HepG2 (cell line): ENCODE data around the gene DDAH1. TPM values are rescaled to one million over a fixed set of nuclear protein-coding genes. Genes with fewer than 3 reads are reported as not detected.

Experiments used
- ATAC-seq: fragments of 200-7000 bp; cut with Tn5 transposase; 3 replicates; pipeline ENCODE4 v1.9.1; 2020; ENCODE audit warnings: mild to moderate bottlenecking, moderate library complexity
- BruUV-seq: library from RNA; stranded (reverse); fragments of 400-500 nt; replicated peaks from 2 replicates; lab custom pipeline; 2021; lab: Mats Ljungman, UMichigan
- CTCF ChIA-PET: fragments of 300-600 bp; formaldehyde crosslinking; extraction: SDS; loops from one replicate; lab custom pipeline; 2021; ENCODE audit warnings: low total read pairs, inconsistent platforms, low intra/inter-chr PET ratio; lab: Yijun Ruan, JAX
- POLR2A ChIA-PET: fragments of 350-600 bp; sonication (Branson Sonifier 250); formaldehyde crosslinking; loops from one replicate; lab custom pipeline; 2020; ENCODE audit warnings: antibody characterized with exemption, inconsistent platforms; lab: Yijun Ruan, JAX
- DNase-seq: peaks from one replicate; pipeline ENCODE4 v3.0.0-alpha.2; 2015; ENCODE audit warnings: low spot score
- FAIRE-seq: peaks from 3 replicates; lab custom pipeline; 2011; peaks lifted over from hg19 to GRCh38; lab: Jason Lieb, UNC
- H2AFZ ChIP-seq: one replicate; pipeline ENCODE4 v1.6.1; 2011; ENCODE audit warnings: low read length, inconsistent platforms
- H3K27ac ChIP-seq: fragments of 300-600 bp; 3 replicates; pipeline ENCODE4 v1.8.0; 2011; ENCODE audit warnings: mixed run types, mild to moderate bottlenecking, mixed read lengths, low read length, inconsistent platforms; ENCODE audit not compliant: insufficient read depth; ENCODE audit errors: extremely low read length
- H3K27me3 ChIP-seq, 2 experiments: fragments of 200-600 bp in 1 of 2; 2 replicates in 1 of 2; 3 replicates in 1 of 2; pipeline versions ENCODE4 v1.6.0 to v1.8.0; 2011; ENCODE audit warnings: low read length in 2 of 2, mild to moderate bottlenecking in 2 of 2, moderate library complexity in 2 of 2, inconsistent platforms in 1 of 2; ENCODE audit not compliant: insufficient read depth in 2 of 2, control insufficient read depth in 1 of 2
- H3K36me3 ChIP-seq, 2 experiments: fragments of 200-600 bp in 1 of 2; replicated peaks in 1 of 2; 2 replicates in 1 of 2; 3 replicates in 1 of 2; pipeline versions ENCODE4 v1.5.1 to v1.8.0; 2011; ENCODE audit warnings: low read length in 2 of 2, inconsistent platforms in 1 of 2; ENCODE audit not compliant: insufficient read depth in 2 of 2, control insufficient read depth in 1 of 2
- H3K4me1 ChIP-seq: 2 replicates; pipeline ENCODE4 v1.5.1; 2012; ENCODE audit warnings: low read length, inconsistent platforms; ENCODE audit not compliant: insufficient read depth
- H3K4me2 ChIP-seq: 2 replicates; pipeline ENCODE4 v1.6.0; 2011; ENCODE audit warnings: low read depth, low read length, inconsistent platforms
- H3K4me3 ChIP-seq, 3 experiments: fragments of 200-600 bp in 1 of 3; sonication (generic), shearing (Covaris generic) in 1 of 3; replicated peaks in 1 of 3; 2 replicates each; pipeline ENCODE4 v1.5.1; 2011 to 2016; ENCODE audit warnings: low read length in 3 of 3, inconsistent platforms in 2 of 3, low read depth in 2 of 3, mild to moderate bottlenecking in 2 of 3, control low read depth in 1 of 3, mixed read lengths in 1 of 3; ENCODE audit not compliant: insufficient read depth in 1 of 3
- H3K79me2 ChIP-seq: one replicate; pipeline ENCODE4 v1.6.1; 2011; ENCODE audit warnings: low read length, inconsistent platforms; ENCODE audit not compliant: insufficient read depth
- H3K9ac ChIP-seq: 2 replicates; pipeline ENCODE4 v1.6.0; 2011; ENCODE audit warnings: mild to moderate bottlenecking, low read depth, low read length, inconsistent platforms; ENCODE audit not compliant: insufficient read depth
- H3K9me3 ChIP-seq: 2 replicates; pipeline ENCODE4 v1.5.1; 2012; ENCODE audit warnings: mild to moderate bottlenecking, low read length
- H4K20me1 ChIP-seq: 2 replicates; pipeline ENCODE4 v1.6.0; 2011; ENCODE audit warnings: inconsistent platforms, mild to moderate bottlenecking, low read length, moderate library complexity; ENCODE audit not compliant: insufficient read depth
- CREB1 ChIP-seq, 2 experiments: fragments of 450-650 bp in 1 of 2; IDR thresholded peaks; 2 replicates each; pipeline ENCODE4 v1.6.1; 2016 to 2017; ENCODE audit warnings: control low read depth in 1 of 2, mild to moderate bottlenecking in 1 of 2, missing compliant biosample characterization in 1 of 2, missing genetic modification characterization in 1 of 2
- MAFF ChIP-seq: IDR thresholded peaks from 2 replicates; pipeline ENCODE4 v1.6.1; 2011; ENCODE audit warnings: low read depth, low read length, improper control_type of control experiment
- WGBS: methylation state at CpG from one replicate; pipeline ENCODE4 v1.1.6; 2017; ENCODE audit warnings: low lambda C conversion rate; 5-methylcytosine and 5-hydroxymethylcytosine counted together
- in situ Hi-C: cut with HindIII; loops from 2 replicates; pipeline ENCODE4 v1.10.0; 2017; ENCODE audit warnings: low pct_unique_long_range_greater_than_20kb; ENCODE audit not compliant: extremely low pct_ligation_motif_present
- intact Hi-C: fragments of 100-400 bp; cut with micrococcal nuclease; formaldehyde crosslinking; loops from one replicate; pipeline ENCODE4 v1.10.0; 2022; ENCODE audit not compliant: unreplicated experiment
- polyA plus RNA-seq, 8 experiments: library from polyadenylated mRNA; depleted of rRNA in 3 of 8; stranded (reverse) in 7 of 8; unstranded in 1 of 8; fragments of >200 nt; fragmentation: Illumina TruSeq in 4 of 8; extraction: Trizol in 4 of 8; gene quantifications; 2 replicates each; pipeline versions ENCODE4 v1.2.1 to v1.2.3, GENCODE V29; 2011 to 2016; ENCODE audit warnings: low read depth in 4 of 8, missing spikeins in 1 of 8, mixed read lengths in 1 of 8; ENCODE audit not compliant: insufficient read depth in 1 of 8
- total RNA-seq, 5 experiments: library from RNA; depleted of rRNA; stranded (reverse); fragments of >200 nt; fragmentation: Illumina TruSeq; extraction: Trizol; gene quantifications; 2 replicates each; pipeline ENCODE4 v1.2.3, GENCODE V29; 2016; ENCODE audit warnings: low read depth in 1 of 5
- TF ChIP-seq, protein P1 (sequence below): IDR thresholded peaks from 2 replicates; pipeline ENCODE4 v1.6.1; 2016; ENCODE audit warnings: low read depth
- TF ChIP-seq, protein P2 (sequence below): sonication (generic); formaldehyde crosslinking; IDR thresholded peaks from 2 replicates; pipeline ENCODE4 v1.5.0; 2020; ENCODE audit warnings: missing genetic modification reagents

DDAH1 gene
- total and polyA plus RNA-seq, 2 of the 13 experiments (the other 11 are each of a cell fraction or from before 2014, with no cell fraction given): 39.7 to 64.4 TPM

DNA sequence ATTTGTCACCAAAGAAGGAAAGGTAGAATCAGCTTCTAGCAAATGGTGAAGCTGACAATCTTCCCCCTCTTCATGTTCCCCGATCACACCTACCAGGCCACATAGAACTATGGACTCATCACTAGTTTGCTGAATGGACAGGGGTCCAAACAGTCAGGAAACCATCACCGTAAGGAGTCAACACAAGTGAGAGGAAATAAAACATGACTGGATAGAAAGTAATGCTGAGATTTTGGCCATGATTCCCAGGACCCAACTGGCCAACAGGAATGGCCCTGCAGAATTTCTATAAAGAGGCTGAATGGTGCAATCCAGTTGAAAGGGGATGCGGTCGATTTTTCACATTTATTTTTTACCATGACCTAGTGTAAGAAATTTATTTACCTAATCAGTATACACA lies 10.7 kb downstream of the DDAH1 start:
- peaks cover 95% of the 10 kb centered on the region for H3K79me2 ChIP-seq
- CTCF ChIA-PET: no interaction called here
- intact Hi-C loops: no loop called here
- no peak overlapping the region for H3K4me3 ChIP-seq
- H3K4me1 ChIP-seq: peaks cover 47% of the 10 kb centered on the region
- peaks cover 4% of the 10 kb centered on the region; the same call in 1 of the 2 replicates for H4K20me1 ChIP-seq
- no peak overlapping the region for H2AFZ ChIP-seq
- H3K36me3 ChIP-seq: peaks cover 0 to 7% of the 10 kb centered on the region in 2 experiments; a peak in 4 of 5 replicates
- no peak overlapping the region for H3K27ac ChIP-seq
- H3K9ac ChIP-seq: no peak overlapping the region
- TF ChIP-seq MAFF: no peak
- TF ChIP-seq, protein P1, sequence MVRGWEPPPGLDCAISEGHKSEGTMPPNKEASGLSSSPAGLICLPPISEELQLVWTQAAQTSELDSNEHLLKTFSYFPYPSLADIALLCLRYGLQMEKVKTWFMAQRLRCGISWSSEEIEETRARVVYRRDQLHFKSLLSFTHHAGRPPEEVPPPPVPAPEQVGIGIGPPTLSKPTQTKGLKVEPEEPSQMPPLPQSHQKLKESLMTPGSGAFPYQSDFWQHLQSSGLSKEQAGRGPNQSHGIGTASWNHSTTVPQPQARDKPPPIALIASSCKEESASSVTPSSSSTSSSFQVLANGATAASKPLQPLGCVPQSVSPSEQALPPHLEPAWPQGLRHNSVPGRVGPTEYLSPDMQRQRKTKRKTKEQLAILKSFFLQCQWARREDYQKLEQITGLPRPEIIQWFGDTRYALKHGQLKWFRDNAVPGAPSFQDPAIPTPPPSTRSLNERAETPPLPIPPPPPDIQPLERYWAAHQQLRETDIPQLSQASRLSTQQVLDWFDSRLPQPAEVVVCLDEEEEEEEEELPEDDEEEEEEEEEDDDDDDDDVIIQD (CRISPR knock-in tag): peak; percentile 57; the same call in 1 of the 2 replicates
- DNase-seq: no peak
- FAIRE-seq: no peak
- WGBS: 92% methylated on average over 4 of the region's 4 CpGs
- ATAC-seq: no peak
- POLR2A ChIA-PET: no interaction called here
- BruUV-seq: no TSS peak
- in situ Hi-C loops: no loop called here
- H3K27me3 ChIP-seq: no peaks in the 10 kb centered on the region
- no peaks in the 10 kb centered on the region for H3K9me3 ChIP-seq
- H3K4me2 ChIP-seq: no peak overlapping the region

GRCh38 chr1:85453640-85454194 lies 11.2 kb downstream of the DDAH1 start:
- no peak overlapping the region for H3K4me3 ChIP-seq

More at GRCh38 chr1:85453640-85454194, 11.2 kb downstream of the DDAH1 start:
- Histone ChIP-seq H3K4me2 (no peak overlapping the region), H3K9me3 (no peaks in the 10 kb centered on the region), H2AFZ (no peak overlapping the region), H4K20me1 (peaks cover 4% of the 10 kb centered on the region; the same call in 1 of the 2 replicates), H3K9ac (no peak overlapping the region), H3K27ac (no peak overlapping the region), H3K79me2 (peaks cover 95% of the 10 kb centered on the region), H3K27me3 (no peaks in the 10 kb centered on the region)
- ChIA-PET POLR2A (no interaction called here), CTCF (no interaction called here)
- in situ Hi-C loops: no loop called here
- WGBS: 100% methylated on average over 2 of the region's 2 CpGs
- no peak for FAIRE-seq
- BruUV-seq: no TSS peak
- ATAC-seq: no peak
- TF ChIP-seq, protein P2, sequence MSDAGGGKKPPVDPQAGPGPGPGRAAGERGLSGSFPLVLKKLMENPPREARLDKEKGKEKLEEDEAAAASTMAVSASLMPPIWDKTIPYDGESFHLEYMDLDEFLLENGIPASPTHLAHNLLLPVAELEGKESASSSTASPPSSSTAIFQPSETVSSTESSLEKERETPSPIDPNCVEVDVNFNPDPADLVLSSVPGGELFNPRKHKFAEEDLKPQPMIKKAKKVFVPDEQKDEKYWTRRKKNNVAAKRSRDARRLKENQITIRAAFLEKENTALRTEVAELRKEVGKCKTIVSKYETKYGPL: peak; percentile 14; the same call in 1 of the 2 replicates
- TF ChIP-seq CREB1 (IDR thresholded peaks at IDR 0.05) (no peak), CREB1 (CRISPR knock-in tag; IDR thresholded peaks at IDR 0.05) (no peak)
- TF ChIP-seq, all 625 proteins: peak for 1
- Histone ChIP-seq H3K4me1 (peaks cover 42% of the 10 kb centered on the region), H3K36me3 (peaks cover 0 to 7% of the 10 kb centered on the region in 2 experiments; a peak in 4 of 5 replicates)
- intact Hi-C loops: no loop called here
- no peak for DNase-seq
